HTERT RPE-1 (cell line): ENCODE measurements around the gene ISY1.
"Not testable (repeated sequence)": the region's sequence is repeated elsewhere in the genome, so short reads cannot be mapped to it uniquely, and the experiment has no call there.

Experiments
- in situ Hi-C: fragments of 300-500 bp; cut with MboI; formaldehyde crosslinking; loops from 4 replicates; pipeline ENCODE4 v1.14.3; 2020; ENCODE audit warnings: low sequenced_read_pairs

ISY1 gene

GRCh38 chr3:129173206-129173605 lies 12.3 kb upstream of the ISY1 start:
- in situ Hi-C loops: no loop called here

DNA sequence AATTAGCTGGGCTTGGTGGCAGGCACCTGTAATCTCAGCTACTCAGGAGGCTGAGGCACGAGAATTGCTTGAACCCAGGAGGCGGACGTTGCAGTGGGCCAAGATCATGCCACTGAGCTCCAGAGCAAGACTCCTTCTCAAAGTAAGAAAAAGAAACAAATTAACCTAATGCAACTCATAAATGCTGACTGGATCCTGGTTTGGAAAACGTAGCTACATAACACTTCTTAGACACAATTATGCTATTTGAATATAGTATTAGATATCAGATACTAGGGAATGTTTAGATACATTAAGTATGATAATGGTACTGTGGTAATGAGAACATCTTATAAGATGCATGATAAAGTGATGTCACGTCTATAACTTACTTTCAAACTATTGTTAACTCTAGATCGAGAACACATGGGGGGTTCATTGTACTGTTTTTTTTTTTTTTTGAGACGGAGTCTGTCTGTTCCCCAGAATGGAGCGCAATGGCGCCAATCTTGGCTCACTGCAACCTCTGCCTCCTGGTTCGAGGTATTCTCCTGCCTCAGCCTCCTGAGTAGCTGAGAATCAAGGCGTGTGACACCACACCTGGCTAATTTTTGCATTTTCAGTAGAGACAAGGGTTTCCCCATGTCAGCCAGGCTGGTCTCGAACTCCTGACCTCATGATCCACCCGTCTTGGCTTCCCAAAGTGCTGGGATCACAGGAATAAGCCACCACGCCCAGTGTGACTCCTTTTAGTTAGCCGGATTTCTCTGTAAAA lies 5.9 kb upstream of the ISY1 start:
- in situ Hi-C loops: no loop called here

GRCh38 chr3:129165594-129165993 lies 4.7 kb upstream of the ISY1 start:
- in situ Hi-C loops: not testable (repeated sequence)

GRCh38 chr3:129164500-129164899 lies 3.6 kb upstream of the ISY1 start:
- in situ Hi-C loops: no loop called here

DNA sequence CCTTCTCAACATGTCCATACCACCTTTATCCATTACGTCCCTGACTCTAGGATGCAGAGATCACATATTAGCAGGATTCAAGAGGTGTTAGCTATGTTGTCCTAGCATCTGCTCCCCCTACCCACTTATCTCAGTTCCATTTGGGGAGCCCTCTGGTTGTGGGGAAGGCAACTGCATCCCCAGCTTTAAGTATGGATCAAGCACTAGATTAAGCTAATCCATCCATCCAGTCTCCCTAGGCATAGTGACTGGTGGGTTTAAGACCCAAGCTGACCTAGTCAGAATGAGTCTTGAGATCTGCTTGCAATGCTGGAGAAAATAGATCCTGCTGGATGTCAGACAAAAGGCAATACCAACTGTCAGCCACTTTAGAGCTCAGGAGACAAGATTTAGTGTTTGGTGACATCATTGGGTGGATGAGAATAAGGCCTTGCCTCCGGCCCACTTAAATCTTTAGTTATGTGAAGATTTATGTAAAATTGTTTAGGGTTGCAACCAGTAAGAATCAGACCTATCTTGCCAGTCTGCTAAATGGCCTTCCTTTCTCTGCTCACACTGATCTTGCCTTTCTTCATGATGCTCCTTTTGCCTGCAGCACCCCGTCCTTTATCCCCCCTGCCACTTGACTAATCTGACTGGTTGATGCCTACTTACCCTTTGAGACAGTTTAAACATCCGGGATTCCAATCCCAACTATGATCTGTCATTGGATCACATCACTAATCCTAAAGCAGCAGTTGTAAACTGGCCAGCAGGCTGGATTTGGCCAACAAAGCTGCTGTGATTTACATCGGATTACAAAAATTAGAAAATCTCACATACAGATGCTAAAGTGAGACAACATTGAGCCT lies 2.1 kb upstream of the ISY1 start:
- in situ Hi-C loops: no loop called here

GRCh38 chr3:129161860-129162271 lies 1.0 kb upstream of the ISY1 start:
- in situ Hi-C loops: no loop called here

DNA sequence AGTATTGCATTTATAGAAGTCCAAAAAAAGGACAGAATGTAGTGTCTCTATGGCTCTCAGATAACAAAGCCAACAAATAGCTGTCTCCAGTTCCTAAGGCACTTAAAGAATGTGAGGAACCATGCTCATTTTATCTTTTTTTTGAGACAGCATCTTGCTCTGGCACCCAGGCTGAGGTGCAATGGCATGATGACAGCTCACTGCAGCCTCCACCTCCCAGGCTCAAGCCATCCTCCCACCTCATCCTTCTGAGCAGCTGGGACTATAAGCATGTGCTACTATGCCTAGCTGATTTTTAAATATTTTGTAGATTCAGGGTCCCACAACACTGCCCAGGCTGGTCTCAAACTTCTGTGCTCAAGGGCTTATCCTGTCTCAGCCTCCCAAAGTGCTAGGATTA lies 16.1 kb downstream of the ISY1 start:
- in situ Hi-C loops: no loop called here

GRCh38 chr3:129141011-129141410 lies 19.9 kb downstream of the ISY1 start:
- in situ Hi-C loops: not testable (repeated sequence)

GRCh38 chr3:129139911-129140310 lies 21.0 kb downstream of the ISY1 start:
- in situ Hi-C loops: no loop called here

GRCh38 chr3:129136275-129136674 lies 24.6 kb downstream of the ISY1 start:
- in situ Hi-C loops: not testable (repeated sequence)

GRCh38 chr3:129132097-129132866 lies 28.6 kb downstream of the ISY1 start:
- in situ Hi-C loops: no loop called here

DNA sequence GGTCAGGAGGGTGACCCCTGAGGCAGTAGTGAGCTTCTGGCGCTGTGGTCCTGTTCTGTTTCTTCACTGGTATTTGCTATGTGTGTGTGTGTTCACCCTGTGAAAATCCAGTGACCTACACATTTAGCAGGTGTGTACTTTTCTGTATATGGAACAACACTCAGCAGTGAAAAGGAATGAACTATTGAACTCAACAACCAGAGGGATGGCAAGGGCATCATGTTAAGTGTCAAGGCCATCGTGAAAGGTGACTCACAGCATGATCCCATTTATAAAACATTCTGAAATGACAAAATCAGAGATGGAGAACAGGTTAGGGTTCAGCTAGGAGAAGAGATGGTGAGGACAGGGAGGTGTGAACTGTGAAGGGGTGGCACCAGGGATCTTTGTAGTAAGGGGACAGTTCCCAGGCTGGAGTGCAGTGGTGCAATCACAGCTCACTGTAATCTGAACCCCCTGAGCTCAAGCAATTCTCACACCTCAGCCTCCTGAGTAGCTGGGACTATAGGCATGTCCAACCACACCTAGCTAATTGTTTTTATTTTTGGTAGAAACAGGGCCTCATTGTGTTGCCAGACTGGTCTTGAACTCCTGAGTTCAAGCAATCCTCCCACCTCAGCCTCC lies 29.3 kb downstream of the ISY1 start:
- in situ Hi-C loops: no loop called here

DNA sequence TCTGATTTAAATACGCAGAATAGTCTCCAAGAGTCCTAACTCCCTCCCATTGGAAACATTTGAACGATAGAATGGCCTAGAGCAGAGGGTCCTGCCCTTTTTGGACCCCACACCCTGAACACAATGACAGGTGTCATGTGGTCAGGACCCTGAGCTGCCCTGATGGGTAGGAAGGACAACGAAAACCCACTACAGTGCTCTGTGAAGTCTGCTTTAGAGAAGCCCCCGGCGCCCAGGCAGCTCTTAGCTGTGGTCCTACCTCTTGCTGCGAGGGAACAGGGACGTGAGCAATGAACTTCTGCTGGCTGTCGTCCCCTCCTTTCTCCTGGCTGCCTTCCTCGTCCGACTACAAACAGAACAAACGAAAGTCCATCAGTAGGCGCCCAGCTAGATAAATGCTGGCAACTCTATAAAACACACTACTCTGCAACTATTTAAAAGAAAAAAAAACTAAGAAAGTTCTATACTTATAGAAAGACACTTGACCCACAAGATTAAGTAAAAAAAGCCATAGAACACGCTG lies 30.5 kb downstream of the ISY1 start:
- in situ Hi-C loops: no loop called here

DNA sequence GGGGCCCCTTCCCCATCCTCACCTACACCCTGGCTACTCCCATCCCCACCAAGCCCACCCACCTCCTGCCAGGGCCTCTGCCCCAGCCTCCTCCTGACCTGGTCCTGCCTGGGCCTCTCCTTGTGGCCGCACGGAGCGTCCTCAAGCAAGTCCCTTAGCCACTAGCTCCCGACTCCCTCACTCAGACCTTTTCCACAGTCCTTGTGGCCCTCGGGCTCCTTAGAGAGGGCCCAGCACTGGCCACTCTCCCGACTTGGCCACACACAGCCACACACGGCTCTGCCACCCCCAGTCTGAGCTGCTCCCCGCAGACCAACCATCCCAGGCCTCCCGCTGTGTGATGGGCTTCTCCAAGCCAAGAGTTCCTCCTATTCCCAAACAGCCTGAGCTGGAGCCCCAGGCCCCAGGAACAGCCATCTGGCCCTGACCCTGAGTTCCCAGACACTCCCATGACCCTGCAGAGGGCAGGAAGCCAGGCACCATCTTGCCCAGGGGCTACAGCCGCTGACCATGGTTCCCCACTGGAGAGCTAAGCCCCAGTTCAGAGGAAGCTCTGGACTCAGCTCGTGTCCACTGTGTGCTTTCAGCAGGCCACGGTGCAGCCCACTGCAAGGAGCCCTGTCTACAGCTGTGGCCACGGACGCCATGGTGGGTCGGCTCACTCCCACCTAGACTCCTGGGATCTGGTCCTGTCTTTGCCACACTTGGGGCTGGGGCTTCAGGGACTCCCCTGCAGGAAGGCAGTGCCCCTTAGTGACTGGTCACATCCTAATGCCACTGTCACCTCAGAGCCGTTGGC lies 32.3 kb downstream of the ISY1 start:
- in situ Hi-C loops: no loop called here

DNA sequence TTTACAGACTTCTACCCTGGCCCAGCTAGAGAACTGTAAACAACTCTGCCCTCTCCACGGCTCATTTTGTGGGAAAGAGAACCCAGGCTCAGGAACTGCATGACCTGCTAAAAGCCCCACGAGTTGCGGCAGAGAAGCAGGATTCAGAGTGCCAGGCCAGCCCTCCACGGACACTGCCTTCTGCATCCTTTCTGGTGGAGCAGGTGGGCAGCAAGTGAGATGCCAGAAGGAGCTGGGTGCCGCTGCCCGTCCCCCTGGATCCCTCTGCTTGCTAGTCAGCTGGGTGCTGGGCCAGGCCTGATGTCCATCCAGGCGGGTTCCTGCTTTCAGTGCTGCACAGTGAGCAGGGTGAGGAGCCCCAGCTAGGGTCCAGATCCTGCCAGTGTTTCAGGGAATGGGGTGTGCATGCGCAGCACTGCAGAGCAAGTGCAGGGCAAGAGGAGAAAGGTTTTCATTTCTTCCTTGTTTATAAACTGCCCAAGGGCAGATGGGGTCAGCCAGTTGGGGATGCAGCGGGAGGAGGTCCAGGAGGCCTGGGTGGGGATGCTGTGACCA lies 34.1 kb downstream of the ISY1 start:
- in situ Hi-C loops: no loop called here

- in situ Hi-C loops: no loop called here
Measured at GRCh38 chr3:129123314-129124060, 37.4 kb downstream of the ISY1 start.

DNA sequence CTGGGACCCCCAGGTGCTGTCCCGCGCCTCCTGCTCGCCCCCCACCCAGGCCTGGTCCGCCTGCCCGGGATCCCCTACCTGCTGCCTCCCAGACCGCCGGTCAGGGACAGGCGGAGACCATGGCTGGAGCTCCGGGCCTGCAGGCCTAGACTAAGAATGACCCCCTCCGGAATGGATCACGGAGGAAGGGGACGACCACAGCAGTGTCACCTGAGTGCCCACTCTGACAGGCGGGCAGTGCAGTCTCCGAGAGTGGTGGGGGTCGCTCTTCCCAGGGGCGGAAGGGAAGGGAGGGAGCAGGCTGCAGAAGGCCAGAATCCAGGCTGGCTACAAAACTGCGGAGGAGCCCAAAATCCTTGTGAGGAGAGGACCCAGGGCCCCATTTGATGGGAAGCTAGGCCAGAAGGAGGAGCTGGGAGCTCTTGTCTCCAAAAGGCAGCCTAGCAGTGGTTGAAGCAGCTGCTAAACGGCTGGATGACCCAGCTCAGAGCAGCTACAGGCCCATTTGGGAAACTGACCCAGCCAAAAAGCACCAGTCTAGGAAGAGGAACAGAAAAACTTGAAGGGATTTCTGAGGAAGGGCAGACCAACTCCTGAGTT lies 38.4 kb downstream of the ISY1 start:
- in situ Hi-C loops: no loop called here

- in situ Hi-C loops: no loop called here
Measured at GRCh38 chr3:129121792-129122411, 39.0 kb downstream of the ISY1 start, which contains the start of gene RAB43. Gene RAB43, minus strand, starts transcription at chr3:129121804. Its CDS starts 315 bp downstream, at chr3:129121489.
